Keratinocyte (primary cell): ENCODE results near the gene STX16.

Experiments
- EZH2 ChIP-seq: IDR thresholded peaks from one replicate; pipeline ENCODE4 v1.6.1; 2012; ENCODE audit warnings: inconsistent platforms, mild to moderate bottlenecking, low read length, moderate library complexity
- TF ChIP-seq, protein P1 (sequence below), 3 experiments: IDR thresholded peaks in 1 of 3; conservative IDR thresholded peaks in 1 of 3; optimal IDR thresholded peaks in 1 of 3; 2 replicates in 2 of 3; 3 replicates in 1 of 3; pipeline versions ENCODE3 to v1.5.1; 2011; ENCODE audit warnings: low read length in 3 of 3, mild to moderate bottlenecking in 3 of 3, moderate library complexity in 2 of 3, control low read depth in 1 of 3, inconsistent platforms in 1 of 3; ENCODE audit not compliant: insufficient read depth in 2 of 3; ENCODE audit errors: extremely low read depth in 1 of 3

DNA sequence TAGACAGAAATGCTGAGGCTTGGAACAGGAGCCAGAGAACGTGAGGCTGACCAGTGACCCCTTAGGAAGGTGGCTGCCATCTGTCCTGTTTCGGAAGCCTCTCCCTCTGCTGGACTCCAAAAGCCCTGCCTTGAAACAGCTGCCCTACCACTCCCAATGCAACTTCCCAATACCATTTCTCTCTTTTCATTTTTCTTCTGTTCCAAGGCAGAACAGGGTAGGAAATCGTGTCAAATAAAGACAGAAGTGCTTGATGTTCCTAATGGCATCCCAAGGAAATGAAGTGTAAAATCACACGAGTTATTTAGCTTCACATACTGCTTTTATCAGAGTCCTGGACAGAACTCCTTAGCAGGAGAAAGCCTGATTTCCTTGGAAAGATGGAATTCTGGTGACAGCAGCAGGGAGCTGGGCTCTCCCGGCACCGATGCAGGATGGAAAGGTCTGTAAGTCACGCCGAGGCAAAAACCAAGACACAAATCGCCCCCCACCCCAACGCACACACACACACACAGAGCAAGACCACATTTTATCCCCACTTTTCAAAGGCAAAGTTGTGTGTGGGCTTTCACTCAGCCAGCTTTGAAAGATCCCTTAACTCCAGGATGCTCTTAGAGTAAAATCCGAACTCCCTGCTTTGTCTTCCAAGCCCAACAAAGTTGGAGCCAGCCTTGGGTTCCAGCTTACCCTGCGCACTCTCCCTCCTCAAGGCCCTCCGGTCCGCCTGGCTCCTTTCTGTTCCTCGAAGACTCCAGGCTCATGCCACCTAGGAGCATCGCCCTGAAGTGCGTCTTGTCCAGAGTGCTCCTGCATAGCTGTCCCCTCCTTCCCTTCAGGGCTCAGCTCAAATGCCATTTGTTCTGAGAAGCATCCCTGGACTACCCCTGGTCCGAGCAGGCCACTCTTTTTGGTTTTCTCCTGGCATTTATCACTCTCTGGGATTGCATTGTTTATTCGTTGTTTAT is 11.6 kb upstream of the STX16 start:
- TF ChIP-seq, protein P1, sequence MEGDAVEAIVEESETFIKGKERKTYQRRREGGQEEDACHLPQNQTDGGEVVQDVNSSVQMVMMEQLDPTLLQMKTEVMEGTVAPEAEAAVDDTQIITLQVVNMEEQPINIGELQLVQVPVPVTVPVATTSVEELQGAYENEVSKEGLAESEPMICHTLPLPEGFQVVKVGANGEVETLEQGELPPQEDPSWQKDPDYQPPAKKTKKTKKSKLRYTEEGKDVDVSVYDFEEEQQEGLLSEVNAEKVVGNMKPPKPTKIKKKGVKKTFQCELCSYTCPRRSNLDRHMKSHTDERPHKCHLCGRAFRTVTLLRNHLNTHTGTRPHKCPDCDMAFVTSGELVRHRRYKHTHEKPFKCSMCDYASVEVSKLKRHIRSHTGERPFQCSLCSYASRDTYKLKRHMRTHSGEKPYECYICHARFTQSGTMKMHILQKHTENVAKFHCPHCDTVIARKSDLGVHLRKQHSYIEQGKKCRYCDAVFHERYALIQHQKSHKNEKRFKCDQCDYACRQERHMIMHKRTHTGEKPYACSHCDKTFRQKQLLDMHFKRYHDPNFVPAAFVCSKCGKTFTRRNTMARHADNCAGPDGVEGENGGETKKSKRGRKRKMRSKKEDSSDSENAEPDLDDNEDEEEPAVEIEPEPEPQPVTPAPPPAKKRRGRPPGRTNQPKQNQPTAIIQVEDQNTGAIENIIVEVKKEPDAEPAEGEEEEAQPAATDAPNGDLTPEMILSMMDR (optimal IDR thresholded peaks at IDR 0.05 in 1 of 3, IDR thresholded peaks at IDR 0.05 in 1 of 3, conservative IDR thresholded peaks at IDR 0.05 in 1 of 3; ENCODE audit: extremely low read depth in 1 of 3, insufficient read depth in 2 of 3, low read length in 3 of 3) = no peak
- no peak for TF ChIP-seq EZH2
